D721Med (cell line): Measurements from ENCODE around the gene DERL3.
"Not testable (repeated sequence)": the region's sequence is repeated elsewhere in the genome, so short reads cannot be mapped to it uniquely, and the experiment has no call there.

Experiments
- DNase-seq: peaks from one replicate; pipeline ENCODE4 v3.0.0; 2011; ENCODE audit warnings: low spot score; ENCODE audit not compliant: insufficient read length
- FAIRE-seq: peaks from 2 replicates; lab custom pipeline; 2011; peaks lifted over from hg19 to GRCh38; lab: Jason Lieb, UNC
- TF ChIP-seq, protein P1 (sequence below): IDR thresholded peaks from 2 replicates; pipeline ENCODE4 v1.5.1; 2012; ENCODE audit warnings: mild to moderate bottlenecking, control low read depth; ENCODE audit not compliant: insufficient read depth; ENCODE audit errors: missing control alignments

DERL3 gene

DNA sequence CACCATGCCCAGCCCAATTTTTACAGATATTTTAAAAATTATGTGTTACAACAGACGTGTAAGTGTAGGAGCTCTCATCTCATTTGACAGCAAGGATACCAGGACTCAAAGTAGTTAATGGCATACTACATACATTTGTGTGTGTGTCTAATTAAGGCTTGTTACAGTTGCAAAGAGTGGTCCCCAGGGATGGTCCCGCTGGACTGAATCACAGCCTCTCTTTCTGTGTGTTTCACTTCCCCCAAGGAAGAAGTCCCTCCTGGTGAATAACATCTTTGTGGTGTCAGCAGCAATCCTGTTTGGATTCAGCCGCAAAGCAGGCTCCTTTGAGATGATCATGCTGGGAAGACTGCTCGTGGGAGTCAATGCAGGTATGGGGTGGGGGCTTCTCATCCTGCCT is 36.1 kb upstream of the DERL3 start:
- TF ChIP-seq, protein P1, sequence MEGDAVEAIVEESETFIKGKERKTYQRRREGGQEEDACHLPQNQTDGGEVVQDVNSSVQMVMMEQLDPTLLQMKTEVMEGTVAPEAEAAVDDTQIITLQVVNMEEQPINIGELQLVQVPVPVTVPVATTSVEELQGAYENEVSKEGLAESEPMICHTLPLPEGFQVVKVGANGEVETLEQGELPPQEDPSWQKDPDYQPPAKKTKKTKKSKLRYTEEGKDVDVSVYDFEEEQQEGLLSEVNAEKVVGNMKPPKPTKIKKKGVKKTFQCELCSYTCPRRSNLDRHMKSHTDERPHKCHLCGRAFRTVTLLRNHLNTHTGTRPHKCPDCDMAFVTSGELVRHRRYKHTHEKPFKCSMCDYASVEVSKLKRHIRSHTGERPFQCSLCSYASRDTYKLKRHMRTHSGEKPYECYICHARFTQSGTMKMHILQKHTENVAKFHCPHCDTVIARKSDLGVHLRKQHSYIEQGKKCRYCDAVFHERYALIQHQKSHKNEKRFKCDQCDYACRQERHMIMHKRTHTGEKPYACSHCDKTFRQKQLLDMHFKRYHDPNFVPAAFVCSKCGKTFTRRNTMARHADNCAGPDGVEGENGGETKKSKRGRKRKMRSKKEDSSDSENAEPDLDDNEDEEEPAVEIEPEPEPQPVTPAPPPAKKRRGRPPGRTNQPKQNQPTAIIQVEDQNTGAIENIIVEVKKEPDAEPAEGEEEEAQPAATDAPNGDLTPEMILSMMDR: no peak
- no peak for DNase-seq
- FAIRE-seq: no peak

DNA sequence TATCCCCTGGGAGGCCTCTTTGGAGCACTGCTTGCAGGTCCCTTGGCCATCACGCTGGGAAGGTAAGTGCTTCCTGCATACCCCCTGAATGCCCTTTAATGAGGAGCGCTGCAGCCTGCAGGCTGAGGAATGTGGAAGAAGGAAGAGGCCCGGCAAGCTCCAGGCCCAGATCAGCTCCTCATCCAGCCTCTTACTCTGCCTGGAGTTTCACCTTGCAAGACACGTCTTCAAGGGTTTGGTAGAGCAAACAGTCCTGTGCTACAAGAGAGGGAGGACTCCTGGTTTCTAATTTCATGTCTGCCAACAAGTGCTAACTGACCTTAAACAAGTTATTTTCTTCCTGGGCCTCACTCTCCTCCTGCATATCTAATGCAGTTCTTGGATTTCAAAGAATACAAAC is 29.8 kb upstream of the DERL3 start:
- FAIRE-seq (no peak), DNase-seq (no peak)
- TF ChIP-seq, protein P1: no peak

GRCh38 chr22:23864499-23865154 is 25.8 kb upstream of the DERL3 start:
- DNase-seq, FAIRE-seq: not testable (repeated sequence)

DNA sequence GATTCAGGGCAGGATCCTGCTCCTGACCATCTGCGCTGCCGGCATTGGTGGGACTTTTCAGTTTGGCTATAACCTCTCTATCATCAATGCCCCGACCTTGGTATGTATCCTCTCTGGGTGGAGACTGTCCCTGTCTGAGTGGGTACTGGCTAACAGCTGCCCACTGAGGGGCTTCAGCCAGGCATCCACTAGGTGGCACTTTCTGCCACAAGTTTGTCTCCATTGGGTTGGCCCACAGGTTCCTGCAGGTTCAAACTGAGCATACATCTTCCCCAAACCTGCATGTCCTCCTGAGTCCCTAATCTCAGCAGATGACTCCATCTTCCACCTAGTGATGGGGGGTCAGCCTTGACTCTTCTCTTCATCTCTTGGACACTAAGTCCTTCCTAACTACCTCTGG is 23.3 kb upstream of the DERL3 start:
- FAIRE-seq: no peak
- DNase-seq: no peak
- TF ChIP-seq, protein P1: peak; percentile 82

GRCh38 chr22:23860187-23860586 is 21.4 kb upstream of the DERL3 start:
- DNase-seq, FAIRE-seq: not testable (repeated sequence)

DNA sequence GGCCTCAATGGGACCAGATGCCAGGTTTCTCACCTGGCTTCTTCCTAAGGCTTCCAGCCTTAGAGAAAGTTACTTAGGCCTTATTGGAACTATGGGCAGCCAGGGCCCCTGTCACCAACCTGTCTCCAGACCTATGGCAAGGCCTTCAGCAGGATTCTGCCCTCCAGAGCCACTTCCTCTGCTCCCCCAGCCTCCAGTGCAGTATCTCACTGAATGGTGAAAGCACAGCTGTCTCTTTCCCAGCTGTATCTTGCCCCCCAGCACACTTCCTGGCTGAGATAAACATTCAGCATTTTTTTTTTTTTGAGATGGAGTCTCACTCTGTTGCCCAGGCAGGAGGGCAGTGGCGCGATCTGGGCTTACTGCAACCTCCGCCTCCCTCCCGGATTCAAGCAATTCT is 20.4 kb upstream of the DERL3 start:
- FAIRE-seq (no peak), DNase-seq (no peak)
- TF ChIP-seq, protein P1: no peak

GRCh38 chr22:23858484-23858815 is 19.6 kb upstream of the DERL3 start:
- DNase-seq (no peak), FAIRE-seq (no peak)
- TF ChIP-seq, protein P1: no peak

DNA sequence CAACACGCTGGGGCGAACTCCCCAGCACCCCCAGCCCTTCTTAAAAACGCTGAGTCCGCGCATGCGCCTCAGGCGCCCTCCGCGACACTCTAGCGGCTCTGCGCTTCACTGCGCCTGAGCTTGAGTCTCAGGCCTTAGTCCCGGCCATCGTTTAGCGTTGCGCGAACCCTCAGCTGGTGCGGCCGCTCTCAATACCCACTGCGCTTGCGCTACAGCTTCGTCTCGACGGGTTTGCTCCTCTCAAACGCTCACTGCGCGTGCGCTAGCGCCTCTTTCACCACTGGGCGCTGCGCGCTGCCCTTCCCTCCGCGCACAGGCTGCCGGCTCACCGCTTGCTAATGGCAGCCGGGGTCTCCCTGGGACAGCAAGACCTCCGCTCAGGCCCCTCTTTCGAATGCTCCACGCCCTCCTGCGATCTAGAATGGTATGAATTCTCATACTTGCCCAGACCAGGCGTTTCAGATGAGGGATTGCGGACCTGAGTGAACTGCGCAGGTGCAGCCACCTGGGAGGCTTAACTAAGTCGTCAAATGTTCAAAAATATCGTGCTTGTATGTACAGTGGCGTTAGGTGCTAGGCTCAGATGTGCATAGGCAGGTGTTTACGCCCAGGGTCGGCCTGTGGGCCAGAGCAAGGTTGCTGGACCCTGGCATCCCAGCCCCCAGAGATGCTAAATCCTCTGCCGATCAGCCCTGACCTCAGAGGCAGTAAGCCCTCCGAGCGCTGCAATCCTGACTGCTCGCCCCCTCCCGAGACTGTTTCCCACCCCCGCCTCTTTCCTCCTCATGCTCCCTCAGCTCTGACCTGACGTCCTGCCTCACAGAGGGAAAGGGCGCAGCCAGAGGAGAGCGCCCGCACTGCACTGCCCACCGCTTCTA is 19.0 kb upstream of the DERL3 start, which contains the start of gene SLC2A11:
TSS of gene SLC2A11 (plus strand) at position 270 of the 878 bp plus-strand sequence. CDS start at position 395, 125 bp downstream.
- DNase-seq: peak; percentile 95
- TF ChIP-seq, protein P1: no peak
- FAIRE-seq: peak; percentile 51
